Measurements from ENCODE around the gene RFLNA.

RFLNA gene

DNA sequence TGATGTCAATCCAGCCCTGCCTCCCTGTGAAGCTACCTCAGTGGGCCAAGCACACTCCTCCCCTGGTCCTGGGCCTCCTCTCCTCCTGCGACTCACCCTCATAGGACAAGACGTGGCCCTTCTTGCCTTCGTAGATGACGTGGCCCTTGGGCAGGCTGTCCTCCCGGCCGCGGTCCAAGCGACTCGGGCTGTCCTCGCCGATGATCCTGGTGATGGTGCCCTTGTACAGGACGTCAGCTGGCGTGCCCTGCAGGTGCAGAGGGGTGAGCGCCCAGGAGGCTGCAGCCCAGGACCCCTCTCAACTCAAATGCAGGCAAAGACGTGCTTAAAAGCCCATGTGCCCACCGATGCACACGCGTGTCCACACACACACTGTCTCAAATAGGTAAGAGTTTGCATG, 55.6 kb downstream of the RFLNA start:
- no peak for DNase-seq (ENCODE audit: low read depth)
- no peak overlapping the region for H3K4me3 ChIP-seq (ENCODE audit: control insufficient read depth, low read depth, low read length)
- TF ChIP-seq, protein P1, sequence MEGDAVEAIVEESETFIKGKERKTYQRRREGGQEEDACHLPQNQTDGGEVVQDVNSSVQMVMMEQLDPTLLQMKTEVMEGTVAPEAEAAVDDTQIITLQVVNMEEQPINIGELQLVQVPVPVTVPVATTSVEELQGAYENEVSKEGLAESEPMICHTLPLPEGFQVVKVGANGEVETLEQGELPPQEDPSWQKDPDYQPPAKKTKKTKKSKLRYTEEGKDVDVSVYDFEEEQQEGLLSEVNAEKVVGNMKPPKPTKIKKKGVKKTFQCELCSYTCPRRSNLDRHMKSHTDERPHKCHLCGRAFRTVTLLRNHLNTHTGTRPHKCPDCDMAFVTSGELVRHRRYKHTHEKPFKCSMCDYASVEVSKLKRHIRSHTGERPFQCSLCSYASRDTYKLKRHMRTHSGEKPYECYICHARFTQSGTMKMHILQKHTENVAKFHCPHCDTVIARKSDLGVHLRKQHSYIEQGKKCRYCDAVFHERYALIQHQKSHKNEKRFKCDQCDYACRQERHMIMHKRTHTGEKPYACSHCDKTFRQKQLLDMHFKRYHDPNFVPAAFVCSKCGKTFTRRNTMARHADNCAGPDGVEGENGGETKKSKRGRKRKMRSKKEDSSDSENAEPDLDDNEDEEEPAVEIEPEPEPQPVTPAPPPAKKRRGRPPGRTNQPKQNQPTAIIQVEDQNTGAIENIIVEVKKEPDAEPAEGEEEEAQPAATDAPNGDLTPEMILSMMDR (conservative IDR thresholded peaks at IDR 0.05; ENCODE audit: control insufficient read depth, insufficient read depth, low read depth, low read length): no peak

DNA sequence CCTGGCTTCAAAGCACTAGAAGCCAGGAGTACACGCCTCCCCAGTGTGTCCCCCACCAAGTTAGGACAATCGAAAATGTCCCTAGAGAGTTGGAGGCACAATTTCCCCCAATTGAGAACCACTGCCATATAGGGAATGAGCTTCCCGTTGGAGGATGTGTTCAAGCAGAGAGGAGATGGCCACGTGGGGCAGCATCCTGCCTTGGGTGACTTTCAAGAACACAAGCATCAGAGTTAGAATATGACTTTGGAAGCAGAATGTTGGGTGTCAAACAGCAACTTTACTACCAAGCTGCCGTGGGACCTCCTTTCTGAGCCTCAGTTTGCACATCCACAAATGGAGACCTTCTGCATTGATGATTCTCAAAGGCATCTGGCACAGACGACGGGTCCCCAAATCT, 56.5 kb downstream of the RFLNA start:
- H3K4me3 ChIP-seq (ENCODE audit: control insufficient read depth, low read depth, low read length): no peak overlapping the region
- DNase-seq (ENCODE audit: low read depth): no peak
- TF ChIP-seq, protein P1 (conservative IDR thresholded peaks at IDR 0.05; ENCODE audit: control insufficient read depth, insufficient read depth, low read depth, low read length): no peak

- TF ChIP-seq, protein P1 (conservative IDR thresholded peaks at IDR 0.05; ENCODE audit: control insufficient read depth, insufficient read depth, low read depth, low read length): no peak
- no peak overlapping the region for H3K4me3 ChIP-seq (ENCODE audit: control insufficient read depth, low read depth, low read length)
- DNase-seq (ENCODE audit: low read depth): no peak
These were observed 57.4 kb downstream of the RFLNA start for GRCh38 chr12:124352257-124352656.

GRCh38 chr12:124352839-124353238, 57.9 kb downstream of the RFLNA start:
- DNase-seq (ENCODE audit: low read depth): peak; percentile 64
- H3K4me3 ChIP-seq (ENCODE audit: control insufficient read depth, low read depth, low read length): no peak overlapping the region

GRCh38 chr12:124354400-124354799, 59.5 kb downstream of the RFLNA start:
- TF ChIP-seq, protein P1 (conservative IDR thresholded peaks at IDR 0.05; ENCODE audit: control insufficient read depth, insufficient read depth, low read depth, low read length): no peak
- no peak overlapping the region for H3K4me3 ChIP-seq (ENCODE audit: control insufficient read depth, low read depth, low read length)
- DNase-seq (ENCODE audit: low read depth): no peak

More at GRCh38 chr12:124352839-124353238, 57.9 kb downstream of the RFLNA start:
- TF ChIP-seq, protein P1 (conservative IDR thresholded peaks at IDR 0.05; ENCODE audit: control insufficient read depth, insufficient read depth, low read depth, low read length): no peak

- TF ChIP-seq, protein P1 (conservative IDR thresholded peaks at IDR 0.05; ENCODE audit: control insufficient read depth, insufficient read depth, low read depth, low read length): no peak
- no peak for DNase-seq (ENCODE audit: low read depth)
- no peak overlapping the region for H3K4me3 ChIP-seq (ENCODE audit: control insufficient read depth, low read depth, low read length)
These were observed 61.3 kb downstream of the RFLNA start for GRCh38 chr12:124356221-124356620.

DNA sequence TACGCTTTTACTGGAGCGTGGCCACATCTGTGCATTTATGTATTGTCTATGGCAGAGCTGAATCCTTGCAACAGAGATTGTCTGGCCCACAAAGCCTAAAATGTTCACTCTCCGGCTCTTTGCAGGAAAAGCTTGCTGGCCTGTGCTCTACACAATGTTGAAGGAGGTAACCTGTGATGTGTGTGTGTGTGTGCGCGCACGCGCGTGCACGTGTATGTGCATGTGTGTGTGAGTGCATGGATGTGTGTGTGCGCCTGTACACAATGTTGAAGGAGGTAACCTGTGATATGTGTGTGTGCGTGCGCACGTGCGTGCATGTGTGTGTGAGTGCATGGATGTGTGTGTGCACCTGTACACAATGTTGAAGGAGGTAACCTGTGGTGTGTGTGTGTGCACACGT, 62.7 kb downstream of the RFLNA start:
- TF ChIP-seq, protein P1 (conservative IDR thresholded peaks at IDR 0.05; ENCODE audit: control insufficient read depth, insufficient read depth, low read depth, low read length): no peak
- no peak overlapping the region for H3K4me3 ChIP-seq (ENCODE audit: control insufficient read depth, low read depth, low read length)
- no peak for DNase-seq (ENCODE audit: low read depth)
